Mesendoderm (in vitro differentiated cells): ENCODE results near the gene ERI2.

ENCODE experiments used
- DNase-seq: peaks from one replicate; pipeline ENCODE4 v3.0.0; 2013
- H2AK5ac ChIP-seq: 2 replicates; pipeline ENCODE4 v1.6.1; 2013; ENCODE audit warnings: low read length, inconsistent platforms
- H2BK120ac ChIP-seq: 2 replicates; pipeline ENCODE4 v1.6.1; 2013; ENCODE audit warnings: low read depth, mild to moderate bottlenecking, low read length, moderate library complexity, mixed read lengths
- H2BK15ac ChIP-seq: replicated peaks from 2 replicates; pipeline ENCODE4 v1.6.1; 2013; ENCODE audit warnings: low read depth, mild to moderate bottlenecking, moderate library complexity
- H2BK5ac ChIP-seq: 2 replicates; pipeline ENCODE4 v1.6.1; 2013; ENCODE audit warnings: low read length, inconsistent platforms
- H3K18ac ChIP-seq: 2 replicates; pipeline ENCODE4 v1.6.1; 2013; ENCODE audit warnings: mild to moderate bottlenecking, low read length, mixed read lengths
- H3K23ac ChIP-seq: one replicate; pipeline ENCODE4 v1.6.1; 2013; ENCODE audit warnings: low read length
- H3K27ac ChIP-seq: 2 replicates; pipeline ENCODE4 v1.5.1; 2013; ENCODE audit warnings: low read depth, mild to moderate bottlenecking, inconsistent platforms, low read length, moderate library complexity
- H3K27me3 ChIP-seq: 2 replicates; pipeline ENCODE4 v1.6.1; 2013; ENCODE audit warnings: low read length, control low read depth, mild to moderate bottlenecking, inconsistent platforms; ENCODE audit not compliant: insufficient read depth, poor library complexity
- H3K36me3 ChIP-seq: 2 replicates; pipeline ENCODE4 v1.6.1; 2013; ENCODE audit warnings: low read length, inconsistent platforms; ENCODE audit not compliant: control insufficient read depth, insufficient read depth
- H3K4ac ChIP-seq: one replicate; pipeline ENCODE4 v1.6.1; 2013; ENCODE audit warnings: low read depth, mild to moderate bottlenecking, low read length, moderate library complexity
- H3K4me1 ChIP-seq: 2 replicates; pipeline ENCODE4 v1.6.1; 2013; ENCODE audit warnings: low read depth, low read length, inconsistent platforms; ENCODE audit not compliant: control insufficient read depth
- H3K4me2 ChIP-seq: 2 replicates; pipeline ENCODE4 v1.6.1; 2013; ENCODE audit warnings: low read length
- H3K4me3 ChIP-seq: 2 replicates; pipeline ENCODE4 v1.5.1; 2013; ENCODE audit warnings: mild to moderate bottlenecking, low read length
- H3K56ac ChIP-seq: one replicate; pipeline ENCODE4 v1.6.1; 2013; ENCODE audit warnings: low read length
- H3K79me1 ChIP-seq: 2 replicates; pipeline ENCODE4 v1.6.1; 2013; ENCODE audit warnings: low read length, inconsistent platforms
- H3K79me2 ChIP-seq: 2 replicates; pipeline ENCODE4 v1.6.1; 2013; ENCODE audit warnings: mild to moderate bottlenecking, low read length; ENCODE audit not compliant: control insufficient read depth, insufficient read depth
- H3K9ac ChIP-seq: 2 replicates; pipeline ENCODE4 v1.6.1; 2013; ENCODE audit warnings: low read length, inconsistent platforms
- H4K5ac ChIP-seq: one replicate; pipeline ENCODE4 v1.6.1; 2013; ENCODE audit warnings: low read length
- H4K8ac ChIP-seq: one replicate; pipeline ENCODE4 v1.6.1; 2013; ENCODE audit warnings: low read depth, mild to moderate bottlenecking, control low read depth, low read length, moderate library complexity
- WGBS: extraction: QIAGEN DNeasy Blood & Tissue Kit; methylation state at CpG from one replicate; pipeline ENCODE4 v1.1.7; 2013; ENCODE audit warnings: low lambda C conversion rate, missing lambda C conversion rate; ENCODE audit not compliant: insufficient coverage; ENCODE audit errors: extremely low coverage; 5-methylcytosine and 5-hydroxymethylcytosine counted together

ERI2 gene

GRCh38 chr16:20801278-20801677 is 5.0 kb downstream of the ERI2 start:
- Histone ChIP-seq H3K4me3 (no peak overlapping the region), H3K23ac (no peak overlapping the region), H3K4me1 (no peaks in the 10 kb centered on the region), H2BK120ac (no peak overlapping the region), H3K4ac (no peak overlapping the region), H2BK5ac (no peak overlapping the region), H2BK15ac (no peak overlapping the region), H3K27ac (no peak overlapping the region), H3K56ac (no peak overlapping the region), H3K79me1 (no peaks in the 10 kb centered on the region), H2AK5ac (no peak overlapping the region), H3K18ac (no peak overlapping the region), H3K79me2 (no peaks in the 10 kb centered on the region), H3K4me2 (no peak overlapping the region), H4K8ac (no peak overlapping the region), H3K9ac (no peak overlapping the region), H3K27me3 (no peaks in the 10 kb centered on the region), H4K5ac (no peak overlapping the region), H3K36me3 (no peaks in the 10 kb centered on the region)
- WGBS = no CpG with 5 or more reads among the region's 1 CpG
- no peak for DNase-seq

- Histone ChIP-seq H3K27me3 (no peaks in the 10 kb centered on the region), H2AK5ac (no peak overlapping the region), H3K79me1 (no peaks in the 10 kb centered on the region), H3K9ac (no peak overlapping the region), H4K5ac (no peak overlapping the region), H4K8ac (no peak overlapping the region), H2BK120ac (no peak overlapping the region), H3K23ac (no peak overlapping the region), H3K4me1 (no peaks in the 10 kb centered on the region), H2BK15ac (no peak overlapping the region), H3K79me2 (no peaks in the 10 kb centered on the region), H2BK5ac (no peak overlapping the region), H3K36me3 (no peaks in the 10 kb centered on the region), H3K4me3 (no peak overlapping the region), H3K27ac (no peak overlapping the region), H3K56ac (no peak overlapping the region), H3K18ac (no peak overlapping the region), H3K4me2 (no peak overlapping the region), H3K4ac (no peak overlapping the region)
- DNase-seq = no peak
- no CpG with 5 or more reads among the region's 2 CpGs for WGBS
Observed at GRCh38 chr16:20799599-20799998, 6.7 kb downstream of the ERI2 start.

- no peak overlapping the region for H3K9ac ChIP-seq
- H3K18ac ChIP-seq = no peak overlapping the region
- no peak overlapping the region for H2BK5ac ChIP-seq
- H3K4me2 ChIP-seq = no peak overlapping the region
- H2AK5ac ChIP-seq = no peak overlapping the region
- H3K27ac ChIP-seq = no peak overlapping the region
- no peak overlapping the region for H4K8ac ChIP-seq
- no peaks in the 10 kb centered on the region for H3K79me2 ChIP-seq
- H2BK15ac ChIP-seq = no peak overlapping the region
- H3K4me1 ChIP-seq = no peaks in the 10 kb centered on the region
- H3K23ac ChIP-seq = no peak overlapping the region
- H4K5ac ChIP-seq = no peak overlapping the region
- no peak for DNase-seq
- H3K56ac ChIP-seq = no peak overlapping the region
- no peak overlapping the region for H2BK120ac ChIP-seq
- no peaks in the 10 kb centered on the region for H3K27me3 ChIP-seq
- no peaks in the 10 kb centered on the region for H3K36me3 ChIP-seq
- H3K79me1 ChIP-seq = no peaks in the 10 kb centered on the region
- WGBS = no CpG with 5 or more reads among the region's 2 CpGs
- H3K4ac ChIP-seq = no peak overlapping the region
- H3K4me3 ChIP-seq = no peak overlapping the region
Observed at GRCh38 chr16:20798364-20798763, 7.9 kb downstream of the ERI2 start.

GRCh38 chr16:20791923-20792612 is 14.2 kb downstream of the ERI2 start:
- no peak for DNase-seq

GRCh38 chr16:20789130-20789529 is 17.1 kb downstream of the ERI2 start:
- H2BK15ac ChIP-seq = no peak overlapping the region
- H3K9ac ChIP-seq = no peak overlapping the region
- no peak overlapping the region for H2BK5ac ChIP-seq
- no peak overlapping the region for H3K23ac ChIP-seq
- no peaks in the 10 kb centered on the region for H3K4me1 ChIP-seq
- no peak overlapping the region for H2BK120ac ChIP-seq
- no peak overlapping the region for H3K4me3 ChIP-seq
- no peak overlapping the region for H4K5ac ChIP-seq
- no peak overlapping the region for H4K8ac ChIP-seq
- H3K18ac ChIP-seq = no peak overlapping the region
- H3K27ac ChIP-seq = no peak overlapping the region
- no peaks in the 10 kb centered on the region for H3K27me3 ChIP-seq
- H3K36me3 ChIP-seq = no peaks in the 10 kb centered on the region
- no peak for DNase-seq
- no peaks in the 10 kb centered on the region for H3K79me2 ChIP-seq
- no peak overlapping the region for H3K4ac ChIP-seq
- no peak overlapping the region for H2AK5ac ChIP-seq
- H3K56ac ChIP-seq = no peak overlapping the region
- H3K79me1 ChIP-seq = no peaks in the 10 kb centered on the region
- H3K4me2 ChIP-seq = no peak overlapping the region

More at GRCh38 chr16:20791923-20792612, 14.2 kb downstream of the ERI2 start:
- no peak overlapping the region for H3K4me2 ChIP-seq
- H3K18ac ChIP-seq = no peak overlapping the region
- no peak overlapping the region for H3K56ac ChIP-seq
- H3K9ac ChIP-seq = no peak overlapping the region
- H3K4ac ChIP-seq = no peak overlapping the region
- H3K23ac ChIP-seq = no peak overlapping the region
- H4K5ac ChIP-seq = no peak overlapping the region
- no peak overlapping the region for H4K8ac ChIP-seq
- no peak overlapping the region for H2AK5ac ChIP-seq
- H3K4me1 ChIP-seq = no peaks in the 10 kb centered on the region
- H2BK120ac ChIP-seq = no peak overlapping the region
- no peak overlapping the region for H2BK5ac ChIP-seq
- H3K27me3 ChIP-seq = no peaks in the 10 kb centered on the region
- H3K27ac ChIP-seq = no peak overlapping the region
- WGBS = no CpG with 5 or more reads among the region's 5 CpGs
- H2BK15ac ChIP-seq = no peak overlapping the region
- no peaks in the 10 kb centered on the region for H3K79me1 ChIP-seq
- H3K36me3 ChIP-seq = no peaks in the 10 kb centered on the region
- no peak overlapping the region for H3K4me3 ChIP-seq
- H3K79me2 ChIP-seq = no peaks in the 10 kb centered on the region

GRCh38 chr16:20784204-20784603 is 22.1 kb downstream of the ERI2 start:
- no peak for DNase-seq
- Histone ChIP-seq H3K9ac (no peak overlapping the region), H3K79me2 (no peaks in the 10 kb centered on the region), H3K23ac (no peak overlapping the region), H3K4me1 (no peaks in the 10 kb centered on the region), H3K79me1 (no peaks in the 10 kb centered on the region), H3K18ac (no peak overlapping the region), H3K36me3 (no peaks in the 10 kb centered on the region), H2AK5ac (no peak overlapping the region), H3K4ac (no peak overlapping the region), H4K5ac (no peak overlapping the region), H2BK15ac (no peak overlapping the region), H4K8ac (no peak overlapping the region), H2BK5ac (no peak overlapping the region), H3K27ac (no peak overlapping the region), H2BK120ac (no peak overlapping the region), H3K56ac (no peak overlapping the region), H3K4me3 (no peak overlapping the region), H3K27me3 (no peaks in the 10 kb centered on the region), H3K4me2 (no peak overlapping the region)
